Middle frontal gyrus (tissue), 1 donor: ENCODE results near the gene CYB5R4.
A peak's percentile ranks its signal among the peaks of the same experiment; 100 is the strongest.
"Not testable (repeated sequence)": the region's sequence is repeated elsewhere in the genome, so short reads cannot be mapped to it uniquely, and the experiment has no call there.

ENCODE experiments used
- DNase-seq: peaks from one replicate; pipeline ENCODE4 v3.0.0-alpha.2; 2015; ENCODE audit warnings: low spot score; ENCODE audit errors: extremely low spot score

The CYB5R4 gene

DNA sequence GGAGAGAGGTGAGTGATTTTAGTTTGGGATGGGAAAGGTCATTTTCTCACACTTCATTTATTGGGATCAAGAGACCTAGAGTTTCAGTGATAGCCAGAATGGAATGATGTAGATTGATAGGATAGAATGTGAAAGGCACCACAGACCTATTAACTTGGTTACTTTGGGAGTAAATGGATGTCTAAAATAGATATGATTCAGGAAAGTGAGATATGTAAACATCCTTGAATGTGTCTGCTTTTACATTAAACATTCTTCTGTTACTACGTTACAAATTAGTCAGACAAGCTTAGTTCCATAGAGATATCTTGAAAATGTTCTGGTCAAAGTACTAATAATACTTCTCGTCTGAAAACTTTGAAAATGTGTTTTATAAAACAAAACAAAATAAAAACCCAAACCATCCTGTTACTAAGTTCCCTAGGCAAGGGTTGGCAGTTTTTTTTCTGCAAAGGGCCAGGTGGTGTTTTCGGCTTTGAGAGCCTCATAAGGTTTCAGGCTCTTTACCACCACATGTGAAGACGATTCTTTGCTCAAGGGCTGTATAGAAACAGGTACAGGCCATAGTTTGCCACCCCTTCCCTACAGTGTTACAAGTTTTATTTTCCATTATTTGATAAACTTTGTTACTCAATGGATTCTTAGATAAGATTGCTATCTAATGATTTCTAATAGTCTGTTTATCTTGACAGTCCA, 3.4 kb downstream of the CYB5R4 start:
- no peak for DNase-seq

DNA sequence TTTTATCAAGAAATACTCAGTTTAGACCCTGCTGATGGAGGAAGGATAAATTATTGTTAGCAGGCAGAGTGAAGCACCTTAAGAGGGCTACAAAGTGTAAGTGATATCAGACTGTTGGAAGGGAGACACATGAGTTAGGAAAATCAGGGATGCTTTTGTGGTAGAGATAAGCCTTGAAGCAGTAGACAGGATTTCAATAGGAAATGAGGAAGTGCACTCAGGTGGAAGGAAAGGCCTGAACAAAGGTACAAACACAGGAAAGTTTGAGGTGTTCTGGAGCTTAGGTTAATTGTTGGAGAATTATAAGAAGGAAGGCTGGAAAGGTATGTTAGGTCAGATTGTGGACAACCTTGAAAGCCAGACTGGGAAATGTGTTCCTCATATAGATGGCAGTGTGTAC, 7.6 kb downstream of the CYB5R4 start:
- DNase-seq = no peak

DNA sequence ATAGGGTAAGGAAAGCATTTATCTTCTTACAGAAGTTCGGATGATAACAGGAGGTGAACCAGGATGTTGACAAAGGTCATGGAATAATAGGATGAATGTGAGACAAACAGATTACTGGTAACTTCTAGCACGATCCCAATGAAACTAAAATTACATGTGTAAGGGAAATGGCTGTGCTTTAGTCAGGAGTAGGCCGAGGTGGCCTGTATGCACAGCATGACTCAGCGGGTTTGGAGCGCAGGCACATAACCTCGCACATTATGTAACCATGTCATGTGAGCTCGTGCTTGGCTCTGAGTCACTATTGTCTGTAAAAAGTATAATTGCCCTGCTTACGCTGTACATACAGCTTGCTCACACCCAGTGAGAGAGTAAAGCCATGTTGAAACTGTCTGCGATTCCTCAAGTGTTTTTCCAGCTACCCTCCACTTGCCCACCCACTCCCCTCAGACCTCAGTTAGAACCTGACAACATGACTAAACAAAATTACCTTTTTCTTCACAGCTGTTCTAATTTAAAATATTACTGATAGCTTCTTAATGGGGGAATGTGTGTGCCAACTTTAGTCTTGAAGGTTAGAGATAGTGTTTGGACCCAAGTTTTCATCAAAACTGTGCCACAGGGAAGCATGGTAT, 8.2 kb downstream of the CYB5R4 start:
- no peak for DNase-seq

DNA sequence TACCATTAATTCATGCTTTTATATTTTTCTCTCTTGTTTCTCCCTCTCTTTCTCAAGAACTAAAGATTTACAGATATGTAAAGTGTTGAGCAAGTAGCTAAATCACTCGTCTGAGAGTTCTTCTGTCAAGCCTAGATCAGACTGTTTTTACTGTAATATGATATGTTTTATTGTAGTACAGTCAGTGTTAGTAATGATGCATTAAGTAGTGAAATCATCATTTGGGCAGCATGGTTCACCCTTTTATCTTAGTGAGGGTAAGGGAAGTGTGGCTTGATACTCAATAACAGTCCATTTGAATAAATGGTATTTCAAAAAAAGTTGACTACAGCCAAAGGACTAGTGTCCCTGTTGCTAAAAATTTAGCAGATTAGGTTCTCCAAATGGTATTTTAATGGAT, 9.2 kb downstream of the CYB5R4 start:
- no peak for DNase-seq

DNA sequence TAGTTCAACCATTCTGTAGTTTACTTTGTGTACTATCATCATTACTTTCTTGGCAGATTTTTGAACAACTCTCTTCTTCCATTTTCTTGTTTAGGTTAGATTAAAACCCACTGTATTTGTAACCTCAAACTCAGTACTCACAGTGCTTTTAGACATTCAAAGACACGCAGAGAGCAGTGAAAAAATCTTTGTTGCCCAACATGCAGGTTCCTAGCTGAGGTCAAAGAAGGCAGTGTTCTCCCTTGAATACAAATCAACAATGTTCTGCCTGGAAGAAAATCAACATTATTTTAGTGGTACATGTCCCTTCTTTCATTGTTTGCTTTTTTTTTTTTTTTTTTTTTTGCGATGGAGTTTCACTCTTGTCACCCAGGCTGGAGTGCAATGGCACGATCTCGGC, 11.2 kb downstream of the CYB5R4 start:
- DNase-seq = no peak

DNA sequence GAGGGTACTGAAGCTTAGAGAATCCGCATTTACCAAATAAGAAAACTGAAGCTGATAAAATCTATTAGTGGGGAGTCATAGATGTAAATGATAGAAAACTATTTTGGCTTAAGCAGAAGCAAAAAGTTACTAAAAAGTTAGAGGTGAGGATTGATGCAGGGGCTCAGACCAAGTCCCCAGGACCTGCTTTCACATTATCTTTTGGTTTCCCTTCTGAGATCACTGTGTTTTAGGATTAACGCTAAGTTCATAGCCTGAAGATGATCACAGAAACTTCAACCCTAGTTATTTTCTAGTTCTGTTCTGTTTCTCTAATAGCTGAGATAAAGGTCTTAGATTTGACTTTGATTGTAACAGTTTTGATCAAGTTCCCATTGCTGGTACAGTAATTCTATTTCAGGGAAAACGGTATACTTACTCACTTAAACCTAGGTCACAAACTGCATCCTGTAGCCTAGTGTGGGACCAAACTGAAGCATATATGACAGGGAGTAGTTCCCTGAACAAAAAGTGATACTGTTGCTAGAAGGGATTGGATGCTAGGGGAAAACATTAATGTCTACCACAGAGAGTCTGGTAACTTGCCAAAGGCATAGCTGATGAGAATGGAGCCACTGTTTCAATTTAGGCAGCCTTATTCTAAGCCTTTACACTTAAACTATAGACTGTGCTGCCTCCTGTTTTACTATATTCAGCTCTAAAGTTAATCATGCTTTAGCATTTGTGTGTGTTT, 13.1 kb downstream of the CYB5R4 start:
- DNase-seq = no peak

DNA sequence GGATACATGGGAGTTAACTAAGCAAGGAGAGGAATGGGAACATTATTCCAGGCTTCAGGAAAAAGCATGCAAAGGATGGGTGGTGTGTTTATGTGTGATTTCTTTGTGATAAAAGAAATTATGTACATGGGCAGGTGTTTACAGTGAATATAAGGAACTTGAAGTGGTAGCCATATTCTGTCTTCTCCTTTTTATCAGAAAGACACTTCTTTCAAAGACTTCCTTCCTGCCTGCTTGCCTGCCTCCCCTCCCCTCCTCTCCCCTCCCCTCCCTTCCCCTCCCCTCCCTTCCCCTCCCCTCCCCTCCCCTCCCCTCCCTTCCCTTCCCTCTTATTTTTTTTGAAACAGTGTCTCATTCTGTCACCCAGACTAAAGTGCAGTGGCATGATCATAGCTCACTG, 14.4 kb downstream of the CYB5R4 start:
- no peak for DNase-seq

DNA sequence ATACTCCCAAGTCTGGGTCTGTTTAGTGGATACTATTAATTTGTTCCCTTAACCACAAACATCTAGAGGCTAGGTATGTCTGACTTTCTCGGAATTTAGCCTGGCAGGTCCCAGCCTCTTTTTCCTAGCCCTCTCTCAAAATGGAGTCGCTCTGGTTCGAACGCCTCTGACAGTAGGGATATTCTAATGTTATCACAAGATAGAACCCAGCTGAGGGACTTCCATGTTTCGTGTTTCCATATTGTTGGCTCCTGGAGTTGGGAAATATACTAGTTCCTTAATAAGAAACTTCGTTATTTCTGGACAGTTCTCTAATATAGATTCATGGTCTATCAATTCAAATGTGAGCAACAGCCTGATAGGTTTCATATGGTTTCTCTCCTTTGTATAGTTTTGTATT, 16.4 kb downstream of the CYB5R4 start:
- DNase-seq = no peak

DNA sequence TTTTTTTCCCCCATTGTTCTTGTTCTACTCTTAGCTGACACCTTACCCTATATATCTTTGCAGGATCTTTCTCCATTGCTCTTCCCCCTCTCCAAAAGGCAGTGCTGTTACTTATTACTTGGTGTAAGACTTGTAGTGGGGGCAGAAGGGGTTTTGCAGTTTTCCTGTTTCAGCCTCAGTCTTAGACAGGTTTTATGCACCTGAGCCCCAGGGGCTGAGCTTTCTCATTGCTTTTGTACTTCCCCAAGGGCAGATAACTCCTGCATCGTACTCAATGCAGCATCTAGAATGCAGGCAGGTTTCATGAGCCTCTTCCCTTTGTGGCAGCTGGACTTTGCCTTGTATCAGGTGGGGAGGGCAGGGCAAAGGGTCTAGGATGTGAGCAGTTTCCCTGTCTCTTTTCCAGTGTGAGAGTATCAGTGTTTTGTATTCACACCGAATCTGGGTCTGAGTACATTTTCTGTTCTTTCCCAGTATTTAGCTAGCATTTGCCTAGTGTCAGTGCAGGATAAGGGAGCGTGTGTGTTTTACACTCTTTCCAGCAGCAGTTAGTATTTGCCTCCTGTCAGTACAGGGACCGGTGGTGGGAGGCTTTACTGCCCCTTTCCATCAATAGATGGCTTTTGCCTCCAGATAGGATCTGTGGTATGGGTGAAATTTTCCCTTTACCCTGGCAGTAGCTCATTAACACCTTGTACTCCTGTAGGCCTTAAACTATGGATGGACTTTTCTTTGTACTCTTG, 19.6 kb downstream of the CYB5R4 start:
- DNase-seq = no peak

DNA sequence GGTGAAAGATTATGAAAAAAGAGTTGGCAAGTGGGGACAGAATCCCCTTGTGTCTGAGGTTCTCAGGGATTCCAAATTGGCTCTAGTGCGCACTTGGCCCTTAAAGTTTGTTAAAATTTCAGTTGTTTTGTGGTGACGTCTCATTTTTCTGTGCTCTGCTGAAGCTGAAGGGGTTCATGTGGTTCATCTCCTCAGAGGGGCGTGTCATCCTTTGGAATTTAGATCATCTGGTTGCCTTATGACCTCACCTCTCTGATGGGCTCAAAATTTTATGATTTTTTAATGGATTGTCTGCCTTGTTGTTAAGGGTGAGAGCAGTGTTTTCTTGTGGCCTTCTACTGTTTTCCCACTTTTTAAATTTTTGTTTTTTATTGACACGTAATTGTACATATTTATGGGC, 20.3 kb downstream of the CYB5R4 start:
- no peak for DNase-seq

DNA sequence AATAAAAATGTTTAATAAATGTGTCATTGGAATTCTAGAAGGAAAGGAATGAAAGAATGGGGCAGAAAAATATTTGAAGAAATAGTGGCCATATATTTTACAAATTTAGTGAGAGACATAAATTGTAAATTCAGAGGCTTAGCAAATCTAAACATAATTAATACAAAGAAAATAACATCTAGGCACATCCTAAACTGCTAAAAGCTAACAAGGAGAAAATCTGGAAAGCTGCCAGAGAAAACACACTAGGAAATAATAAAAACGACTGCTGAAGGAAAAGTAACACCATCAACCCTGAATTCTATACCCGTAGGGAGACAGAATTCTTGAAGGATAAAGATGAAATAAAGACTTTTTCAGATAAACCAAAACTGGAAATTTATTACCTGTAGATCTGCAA, 23.8 kb downstream of the CYB5R4 start:
- DNase-seq = no peak

DNA sequence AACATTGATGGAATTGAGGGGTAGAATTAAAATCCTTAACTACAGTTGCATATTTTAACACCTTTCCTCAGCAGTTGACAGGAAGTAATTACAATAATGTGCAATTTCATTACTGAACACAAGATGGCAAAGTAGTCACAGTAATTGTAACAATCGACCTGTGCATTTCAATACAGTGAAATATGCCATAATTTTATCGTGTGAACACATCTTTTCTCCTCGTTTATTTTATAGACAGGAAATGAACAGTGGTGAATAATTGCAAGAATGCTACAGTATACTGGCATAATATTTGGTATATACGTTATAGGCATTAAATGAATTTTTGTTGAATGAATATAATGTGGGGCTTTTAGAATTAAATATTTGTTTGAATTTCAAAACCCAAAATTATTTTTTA, 25.0 kb downstream of the CYB5R4 start:
- peak; percentile 43 for DNase-seq

DNA sequence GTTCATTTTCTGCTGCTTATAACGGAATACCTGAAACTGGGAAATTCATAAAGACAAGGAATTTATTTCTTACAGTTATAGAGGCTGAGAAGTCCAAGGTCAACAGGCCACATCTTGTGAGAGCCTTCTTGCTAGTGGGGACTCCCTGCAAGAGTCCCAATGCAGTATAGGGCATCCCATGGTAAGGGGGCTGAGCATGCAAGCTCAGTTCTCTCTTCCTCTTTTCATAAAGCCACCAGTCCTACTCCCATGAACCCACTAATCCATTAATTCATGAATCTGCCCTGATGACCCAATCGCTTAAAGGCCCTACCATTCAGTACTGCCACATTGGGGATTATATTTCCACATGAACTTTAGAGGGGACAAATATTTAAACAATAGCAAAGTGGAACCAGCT, 26.5 kb downstream of the CYB5R4 start:
- no peak for DNase-seq

DNA sequence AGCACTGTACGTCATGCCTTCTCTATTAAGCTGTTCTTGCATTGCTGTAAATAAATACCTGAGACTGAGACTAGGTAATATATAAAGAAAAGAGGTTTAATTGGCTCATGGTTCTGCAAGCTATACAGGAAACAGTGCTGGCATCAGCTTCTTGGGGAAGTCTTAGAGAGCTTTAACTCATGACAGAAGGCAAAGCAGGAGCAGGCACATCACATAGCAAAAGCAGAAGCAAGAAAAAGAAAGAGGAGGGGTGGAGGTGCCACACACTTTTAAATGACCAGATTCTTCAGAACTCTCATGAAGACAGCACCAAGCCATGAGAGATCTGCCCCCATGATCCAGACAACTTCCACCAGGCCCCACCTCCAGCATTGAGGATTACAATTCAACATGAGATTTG, 30.1 kb downstream of the CYB5R4 start:
- DNase-seq = no peak

DNA sequence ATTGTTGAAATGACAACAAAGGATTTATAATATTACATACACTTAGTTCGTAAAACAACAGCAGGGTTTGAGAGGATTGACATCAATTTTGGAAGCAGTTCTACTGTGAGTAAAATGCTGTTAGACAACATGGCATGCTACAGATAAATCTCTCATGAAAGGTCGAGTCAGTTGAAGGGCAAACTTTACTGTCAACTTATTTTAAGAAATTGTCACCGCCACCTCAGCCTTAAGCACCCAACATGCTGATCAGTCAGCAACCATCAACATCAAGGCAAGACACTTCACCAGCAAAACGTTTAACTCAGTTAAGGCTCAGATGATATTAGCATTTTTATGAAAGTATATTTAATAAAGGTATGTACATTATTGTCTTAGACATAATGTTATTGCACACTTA, 31.0 kb downstream of the CYB5R4 start:
- no peak for DNase-seq

DNA sequence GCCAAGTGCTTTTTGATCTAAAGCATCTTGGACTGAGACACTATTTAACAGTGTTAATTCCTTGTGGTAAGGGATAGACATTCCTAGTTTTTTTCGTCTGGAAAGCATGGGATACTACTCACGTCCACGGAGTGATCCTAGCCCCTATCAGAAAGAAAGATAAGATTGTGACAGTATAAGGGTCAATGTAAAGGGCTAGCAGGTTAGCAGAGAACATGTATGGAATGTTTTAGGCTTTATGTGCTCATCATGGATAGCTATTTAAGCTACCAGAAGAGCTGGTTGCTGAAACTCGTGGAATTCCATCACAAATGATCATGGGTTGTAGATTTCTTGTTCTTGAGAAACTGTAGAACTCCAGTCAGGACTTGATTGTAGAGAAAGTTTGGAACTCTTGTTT, 32.1 kb downstream of the CYB5R4 start:
- no peak for DNase-seq

DNA sequence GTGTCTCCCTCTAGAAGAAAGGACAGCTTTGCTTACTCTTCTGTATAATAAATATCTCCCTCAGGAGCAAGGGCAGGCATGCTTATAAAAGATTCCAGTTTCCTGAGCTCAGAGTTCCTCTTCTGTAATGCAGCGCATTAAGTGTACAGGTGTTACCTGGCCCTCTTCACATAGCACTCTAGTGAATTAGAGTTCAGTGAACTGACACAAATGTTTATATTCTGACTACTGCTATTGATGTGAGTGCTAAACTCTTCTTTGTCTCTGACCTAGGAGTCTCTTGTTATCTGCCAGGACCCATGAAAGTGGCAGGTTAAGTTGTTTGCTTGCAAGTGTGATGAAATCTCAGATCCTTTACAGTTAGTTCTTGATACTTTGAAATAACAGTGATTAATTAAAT, 33.5 kb downstream of the CYB5R4 start:
- no peak for DNase-seq

DNA sequence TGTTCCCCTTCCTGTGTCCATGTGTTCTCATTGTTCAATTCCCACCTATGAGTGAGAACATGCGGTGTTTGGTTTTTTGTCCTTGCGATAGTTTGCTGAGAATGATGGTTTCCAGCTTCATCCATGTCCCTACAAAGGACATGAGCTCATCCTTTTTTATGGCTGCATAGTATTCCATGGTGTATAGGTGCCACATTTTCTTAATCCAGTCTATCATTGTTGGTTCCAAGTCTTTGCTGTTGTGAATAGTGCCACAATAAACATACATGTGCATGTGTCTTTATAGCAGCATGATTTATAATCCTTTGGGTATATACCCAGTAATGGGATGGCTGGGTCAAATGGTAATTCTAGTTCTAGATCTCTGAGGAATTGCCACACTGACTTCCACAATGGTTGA, 37.6 kb downstream of the CYB5R4 start:
- not testable (repeated sequence) for DNase-seq

DNA sequence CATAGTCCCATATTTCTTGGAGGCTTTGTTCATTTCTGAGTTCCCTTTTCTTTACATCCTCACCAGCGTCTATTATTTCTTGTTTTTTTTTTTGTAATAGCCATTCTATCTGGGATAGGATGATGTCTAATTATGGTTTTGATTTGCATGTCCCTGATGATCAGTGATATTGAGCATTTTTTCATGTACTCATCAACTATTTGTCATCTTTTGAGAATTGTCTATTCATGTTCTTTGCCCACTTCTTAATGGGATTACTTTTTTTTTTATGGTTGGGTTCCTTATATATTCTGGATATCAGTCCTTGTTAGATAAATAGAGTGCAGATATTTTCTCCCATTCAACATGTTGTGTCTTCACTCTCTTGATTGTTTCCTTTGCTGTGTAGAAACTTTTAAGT, 42.1 kb downstream of the CYB5R4 start:
- DNase-seq = no peak

DNA sequence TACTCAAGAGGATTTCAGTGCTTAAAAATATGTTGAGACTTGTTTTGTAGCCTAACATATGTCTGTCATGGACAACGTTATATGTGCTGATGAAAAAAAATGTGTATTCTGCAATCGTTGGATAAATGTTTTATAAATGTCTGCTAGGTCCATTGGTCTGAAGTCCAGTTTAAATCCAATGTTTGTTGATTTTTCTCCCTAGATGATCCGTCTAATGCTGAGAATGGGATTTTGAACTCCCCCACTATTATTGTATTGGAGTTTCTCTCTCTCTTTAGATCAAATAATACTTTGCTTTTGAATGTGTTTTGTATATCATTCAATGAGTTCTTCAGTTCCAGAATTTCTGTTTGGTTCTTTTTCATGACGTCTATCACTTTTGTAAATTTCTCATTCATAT, 44.9 kb downstream of the CYB5R4 start:
- DNase-seq = no peak

DNA sequence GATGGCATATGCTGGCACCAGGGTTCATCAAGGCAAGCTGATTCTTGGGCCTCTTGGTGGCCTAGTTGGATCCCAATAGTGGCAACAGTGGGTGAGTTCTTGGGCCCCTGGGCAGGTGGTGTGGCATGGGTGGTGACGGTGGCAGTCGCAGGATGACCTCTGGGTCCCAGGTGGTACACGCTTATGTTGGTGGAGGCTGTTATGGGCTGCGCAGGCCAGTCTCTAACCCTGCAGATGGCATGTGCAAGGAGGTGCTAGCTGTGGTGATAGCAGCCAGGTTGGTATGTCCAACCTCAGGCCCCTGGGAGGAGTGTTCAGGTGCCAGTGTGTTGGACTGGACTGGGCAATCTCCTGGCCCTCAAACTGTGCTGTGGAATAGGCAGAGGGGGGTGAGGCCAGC, 46.2 kb downstream of the CYB5R4 start:
- DNase-seq = no peak
